Suprapubic skin (tissue), 4 donors: Measurements from ENCODE around the gene DRC7.

Experiments
- POLR2A ChIP-seq, 2 donors: fragments of 450-650 bp; IDR thresholded peaks; one replicate each; pipeline ENCODE4 v1.6.1; 2017; ENCODE audit warnings: antibody characterized with exemption in 2 of 2, mild to moderate bottlenecking in 2 of 2, moderate library complexity in 2 of 2
- POLR2AphosphoS5 ChIP-seq, 3 donors: sonication (generic); formaldehyde crosslinking; IDR thresholded peaks; one replicate each; pipeline ENCODE4 v1.6.1; 2017; ENCODE audit warnings: antibody characterized with exemption in 3 of 3

DNA sequence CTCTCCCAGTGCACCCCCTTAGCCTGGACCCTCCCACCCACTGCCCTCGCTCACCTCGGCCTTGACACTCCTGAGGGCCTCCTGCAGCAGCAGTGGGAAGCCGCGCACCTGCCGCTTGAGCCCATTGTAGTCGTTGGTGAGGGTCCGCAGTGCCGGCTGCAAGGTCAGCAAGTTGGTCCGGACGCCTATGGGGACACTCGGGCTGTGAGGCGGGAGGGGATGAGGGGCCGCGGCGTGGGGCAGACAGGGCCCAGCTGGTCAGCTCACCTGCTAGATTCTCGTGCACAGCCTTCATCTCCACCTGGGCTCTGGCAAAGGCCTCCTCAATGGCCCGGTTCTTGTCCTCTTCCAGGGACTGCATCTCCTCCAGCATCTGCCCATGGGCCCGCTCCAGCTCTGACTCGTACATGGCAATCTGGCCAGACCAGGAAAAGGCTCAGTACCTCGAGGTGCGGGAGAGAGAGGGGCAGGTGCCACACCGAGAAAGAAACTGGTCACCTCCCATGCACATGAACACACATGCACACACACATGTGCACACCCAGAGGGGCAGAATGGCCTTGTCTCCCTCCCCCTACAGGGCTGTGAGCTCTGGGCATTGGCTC lies 75.0 kb downstream of the DRC7 start:
- no peak for TF ChIP-seq POLR2AphosphoS5 (IDR thresholded peaks at IDR 0.05)
- no peak for TF ChIP-seq POLR2A (IDR thresholded peaks at IDR 0.05)
